ENCODE data around the gene ZDHHC1.

ZDHHC1 gene

GRCh38 chr16:67423611-67424260 is 7.5 kb upstream of the ZDHHC1 start:
- Histone ChIP-seq H3K79me2 (ENCODE audit: insufficient read depth, low read length) (no peaks in the 10 kb centered on the region), H3K27me3 (ENCODE audit: insufficient read depth, low read length, poor library complexity, severe bottlenecking) (no peaks in the 10 kb centered on the region), H3K4me2 (ENCODE audit: low read depth, low read length, poor library complexity, severe bottlenecking) (no peak overlapping the region), H3K9me2 (replicated peaks; ENCODE audit: low read depth, low read length) (no peaks in the 10 kb centered on the region), H2AFZ (ENCODE audit: low read length) (no peak overlapping the region), H4K20me1 (ENCODE audit: insufficient read depth, low read length, poor library complexity, severe bottlenecking) (no peaks in the 10 kb centered on the region), H3K4me1 (ENCODE audit: insufficient read depth, low read length, poor library complexity, severe bottlenecking) (no peaks in the 10 kb centered on the region), H3K9me3 (ENCODE audit: insufficient read depth, low read depth, low read length) (no peaks in the 10 kb centered on the region), H3K36me3 (ENCODE audit: insufficient read depth, low read length) (no peaks in the 10 kb centered on the region), H3F3A (ENCODE audit: low read depth) (no peaks in the 10 kb centered on the region), H3K9ac (ENCODE audit: low read depth, low read length, poor library complexity, severe bottlenecking) (no peak overlapping the region), H3K4me3 (ENCODE audit: low read length, poor library complexity, severe bottlenecking) (no peak overlapping the region)
- TF ChIP-seq, protein P1, sequence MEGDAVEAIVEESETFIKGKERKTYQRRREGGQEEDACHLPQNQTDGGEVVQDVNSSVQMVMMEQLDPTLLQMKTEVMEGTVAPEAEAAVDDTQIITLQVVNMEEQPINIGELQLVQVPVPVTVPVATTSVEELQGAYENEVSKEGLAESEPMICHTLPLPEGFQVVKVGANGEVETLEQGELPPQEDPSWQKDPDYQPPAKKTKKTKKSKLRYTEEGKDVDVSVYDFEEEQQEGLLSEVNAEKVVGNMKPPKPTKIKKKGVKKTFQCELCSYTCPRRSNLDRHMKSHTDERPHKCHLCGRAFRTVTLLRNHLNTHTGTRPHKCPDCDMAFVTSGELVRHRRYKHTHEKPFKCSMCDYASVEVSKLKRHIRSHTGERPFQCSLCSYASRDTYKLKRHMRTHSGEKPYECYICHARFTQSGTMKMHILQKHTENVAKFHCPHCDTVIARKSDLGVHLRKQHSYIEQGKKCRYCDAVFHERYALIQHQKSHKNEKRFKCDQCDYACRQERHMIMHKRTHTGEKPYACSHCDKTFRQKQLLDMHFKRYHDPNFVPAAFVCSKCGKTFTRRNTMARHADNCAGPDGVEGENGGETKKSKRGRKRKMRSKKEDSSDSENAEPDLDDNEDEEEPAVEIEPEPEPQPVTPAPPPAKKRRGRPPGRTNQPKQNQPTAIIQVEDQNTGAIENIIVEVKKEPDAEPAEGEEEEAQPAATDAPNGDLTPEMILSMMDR (conservative IDR thresholded peaks at IDR 0.05; ENCODE audit: low read length) = no peak
- no peak for TF ChIP-seq EZH2phosphoT487 (IDR thresholded peaks at IDR 0.05; ENCODE audit: borderline replicate concordance)

GRCh38 chr16:67423015-67423414 is 6.7 kb upstream of the ZDHHC1 start:
- no peak for TF ChIP-seq EZH2phosphoT487 (IDR thresholded peaks at IDR 0.05; ENCODE audit: borderline replicate concordance)
- TF ChIP-seq, protein P1 (conservative IDR thresholded peaks at IDR 0.05; ENCODE audit: low read length) = no peak
- H3K79me2 ChIP-seq (ENCODE audit: insufficient read depth, low read length) = no peaks in the 10 kb centered on the region
- H3K27me3 ChIP-seq (ENCODE audit: insufficient read depth, low read length, poor library complexity, severe bottlenecking) = no peaks in the 10 kb centered on the region

GRCh38 chr16:67421030-67421429 is 4.8 kb upstream of the ZDHHC1 start:
- Histone ChIP-seq H3K4me1 (ENCODE audit: insufficient read depth, low read length, poor library complexity, severe bottlenecking) (no peaks in the 10 kb centered on the region), H3K27me3 (ENCODE audit: insufficient read depth, low read length, poor library complexity, severe bottlenecking) (no peaks in the 10 kb centered on the region), H3K79me2 (ENCODE audit: insufficient read depth, low read length) (no peaks in the 10 kb centered on the region), H3K36me3 (ENCODE audit: insufficient read depth, low read length) (no peaks in the 10 kb centered on the region), H2AFZ (ENCODE audit: low read length) (no peak overlapping the region), H3K4me2 (ENCODE audit: low read depth, low read length, poor library complexity, severe bottlenecking) (no peak overlapping the region), H3F3A (ENCODE audit: low read depth) (no peaks in the 10 kb centered on the region), H4K20me1 (ENCODE audit: insufficient read depth, low read length, poor library complexity, severe bottlenecking) (no peaks in the 10 kb centered on the region), H3K9me3 (ENCODE audit: insufficient read depth, low read depth, low read length) (no peaks in the 10 kb centered on the region), H3K4me3 (ENCODE audit: low read length, poor library complexity, severe bottlenecking) (no peak overlapping the region), H3K9me2 (replicated peaks; ENCODE audit: low read depth, low read length) (no peaks in the 10 kb centered on the region), H3K9ac (ENCODE audit: low read depth, low read length, poor library complexity, severe bottlenecking) (no peak overlapping the region)
- no peak for TF ChIP-seq EZH2phosphoT487 (IDR thresholded peaks at IDR 0.05; ENCODE audit: borderline replicate concordance)
- TF ChIP-seq, protein P1 (conservative IDR thresholded peaks at IDR 0.05; ENCODE audit: low read length) = no peak

More at GRCh38 chr16:67423015-67423414, 6.7 kb upstream of the ZDHHC1 start:
- Histone ChIP-seq H3K36me3 (ENCODE audit: insufficient read depth, low read length) (no peaks in the 10 kb centered on the region), H3F3A (ENCODE audit: low read depth) (no peaks in the 10 kb centered on the region), H3K4me3 (ENCODE audit: low read length, poor library complexity, severe bottlenecking) (no peak overlapping the region), H3K9me2 (replicated peaks; ENCODE audit: low read depth, low read length) (no peaks in the 10 kb centered on the region), H3K4me1 (ENCODE audit: insufficient read depth, low read length, poor library complexity, severe bottlenecking) (no peaks in the 10 kb centered on the region), H4K20me1 (ENCODE audit: insufficient read depth, low read length, poor library complexity, severe bottlenecking) (no peaks in the 10 kb centered on the region), H3K4me2 (ENCODE audit: low read depth, low read length, poor library complexity, severe bottlenecking) (no peak overlapping the region), H2AFZ (ENCODE audit: low read length) (no peak overlapping the region), H3K9ac (ENCODE audit: low read depth, low read length, poor library complexity, severe bottlenecking) (no peak overlapping the region), H3K9me3 (ENCODE audit: insufficient read depth, low read depth, low read length) (no peaks in the 10 kb centered on the region)

Data from Loucy (cell line).